Fibroblast of lung (primary cell): Measurements from ENCODE around the gene CNTN1. TPM values are rescaled to one million over a fixed set of nuclear protein-coding genes. Genes with fewer than 3 reads are reported as not detected.

Source experiments
- DNase-seq, 2 donors: peaks; one replicate each; pipeline versions ENCODE4 v3.0.0 to v3.0.0-alpha.2; 2010; ENCODE audit warnings: low read depth in 2 of 2
- H2AFZ ChIP-seq: 2 replicates; pipeline ENCODE4 v1.5.1; 2012; ENCODE audit warnings: low read length, control low read depth, inconsistent platforms
- H3K27ac ChIP-seq: 2 replicates; pipeline ENCODE4 v1.5.1; 2011; ENCODE audit warnings: low read length, control low read depth; ENCODE audit not compliant: insufficient read depth
- H3K27me3 ChIP-seq: 2 replicates; pipeline ENCODE4 v1.5.1; 2011; ENCODE audit warnings: mild to moderate bottlenecking, low read length; ENCODE audit not compliant: control insufficient read depth, insufficient read depth
- H3K36me3 ChIP-seq: 2 replicates; pipeline ENCODE4 v1.5.1; 2011; ENCODE audit warnings: low read length; ENCODE audit not compliant: control insufficient read depth, insufficient read depth
- H3K4me1 ChIP-seq: 2 replicates; pipeline ENCODE4 v1.5.1; 2011; ENCODE audit warnings: low read length; ENCODE audit not compliant: control insufficient read depth, insufficient read depth; ENCODE audit errors: extremely low read depth
- H3K4me2 ChIP-seq: 2 replicates; pipeline ENCODE4 v1.5.1; 2011; ENCODE audit warnings: low read length, control low read depth; ENCODE audit not compliant: insufficient read depth; ENCODE audit errors: extremely low read depth
- H3K4me3 ChIP-seq, 4 experiments: fragments of 200-600 bp in 1 of 4; sonication (generic) in 1 of 4; replicated peaks in 1 of 4; 2 replicates each; pipeline ENCODE4 v1.5.1; 2011 to 2016; ENCODE audit warnings: low read length in 4 of 4, low read depth in 3 of 4, mild to moderate bottlenecking in 3 of 4, control low read depth in 2 of 4, inconsistent platforms in 1 of 4, mixed read lengths in 1 of 4; ENCODE audit not compliant: insufficient read depth in 1 of 4; ENCODE audit errors: control extremely low read depth in 1 of 4
- H3K79me2 ChIP-seq: 2 replicates; pipeline ENCODE4 v1.5.1; 2012; ENCODE audit warnings: mild to moderate bottlenecking, low read length, inconsistent platforms; ENCODE audit not compliant: control insufficient read depth, insufficient read depth
- H3K9ac ChIP-seq: 2 replicates; pipeline ENCODE4 v1.5.1; 2011; ENCODE audit warnings: mild to moderate bottlenecking, low read length, control low read depth; ENCODE audit not compliant: insufficient read depth
- H3K9me3 ChIP-seq: 2 replicates; pipeline ENCODE4 v1.5.1; 2012; ENCODE audit warnings: low read depth, low read length; ENCODE audit not compliant: control insufficient read depth, insufficient read depth
- H4K20me1 ChIP-seq: 2 replicates; pipeline ENCODE4 v1.5.1; 2011; ENCODE audit warnings: low read length; ENCODE audit not compliant: control insufficient read depth, insufficient read depth; ENCODE audit errors: extremely low read depth
- CTCF ChIP-seq, 2 donors: IDR thresholded peaks in 1 of 2; conservative IDR thresholded peaks in 1 of 2; 1 replicate in 1 of 2; 2 replicates in 1 of 2; pipeline ENCODE4 v1.5.1; 2011 to 2012; ENCODE audit warnings: low read length in 2 of 2, control low read depth in 1 of 2, inconsistent platforms in 1 of 2, low read depth in 1 of 2, mild to moderate bottlenecking in 1 of 2
- EZH2 ChIP-seq: IDR thresholded peaks from 2 replicates; pipeline ENCODE4 v1.5.1; 2012; ENCODE audit warnings: low read length, control low read depth, mild to moderate bottlenecking; ENCODE audit errors: missing control alignments
- polyA plus RNA-seq, 2 donors: library from polyadenylated mRNA; depleted of rRNA in 1 of 2; stranded (reverse) in 1 of 2; unstranded in 1 of 2; fragments of >200 nt; gene quantifications; 2 replicates each; pipeline ENCODE4 v1.2.1, GENCODE V29; 2011 to 2012; ENCODE audit warnings: missing spikeins in 1 of 2
- total RNA-seq: library from RNA; depleted of rRNA; stranded (reverse); fragments of >200 nt; gene quantifications from 2 replicates; pipeline ENCODE4 v1.2.1, GENCODE V29; 2014

CNTN1 gene
- total and polyA plus RNA-seq, 2 donors (not counting 1 experiment from before 2014, with no cell fraction given): 0.22 to 0.83 TPM

- Histone ChIP-seq H3K27me3 (no peaks in the 10 kb centered on the region), H3K4me3 (no peak overlapping the region), H4K20me1 (no peaks in the 10 kb centered on the region), H3K4me1 (no peaks in the 10 kb centered on the region), H2AFZ (no peak overlapping the region), H3K9ac (no peak overlapping the region), H3K79me2 (no peaks in the 10 kb centered on the region), H3K36me3 (no peaks in the 10 kb centered on the region), H3K27ac (no peak overlapping the region), H3K4me2 (no peak overlapping the region), H3K9me3 (no peaks in the 10 kb centered on the region)
- TF ChIP-seq EZH2 (no peak), CTCF (conservative IDR thresholded peaks at IDR 0.05 in 1 of 2, IDR thresholded peaks at IDR 0.05 in 1 of 2; ENCODE audit: low read depth in 1 of 2, low read length in 2 of 2) (no peak)
- no peak for DNase-seq
Measured at GRCh38 chr12:40992158-40992557, 299.9 kb downstream of the CNTN1 start.

- no peak overlapping the region for H2AFZ ChIP-seq
- H3K9me3 ChIP-seq: no peaks in the 10 kb centered on the region
- H3K79me2 ChIP-seq: no peaks in the 10 kb centered on the region
- H3K4me1 ChIP-seq: no peaks in the 10 kb centered on the region
- H3K4me2 ChIP-seq: no peak overlapping the region
- H3K4me3 ChIP-seq: no peak overlapping the region
- DNase-seq: no peak
- no peaks in the 10 kb centered on the region for H4K20me1 ChIP-seq
- no peak overlapping the region for H3K9ac ChIP-seq
- no peaks in the 10 kb centered on the region for H3K36me3 ChIP-seq
- no peaks in the 10 kb centered on the region for H3K27me3 ChIP-seq
- no peak for TF ChIP-seq CTCF (conservative IDR thresholded peaks at IDR 0.05 in 1 of 2, IDR thresholded peaks at IDR 0.05 in 1 of 2; ENCODE audit: low read depth in 1 of 2, low read length in 2 of 2)
- no peak for TF ChIP-seq EZH2
- no peak overlapping the region for H3K27ac ChIP-seq
Measured at GRCh38 chr12:40992674-40993073, 300.4 kb downstream of the CNTN1 start.

GRCh38 chr12:40993158-40993557 lies 300.9 kb downstream of the CNTN1 start:
- DNase-seq: no peak
- H3K79me2 ChIP-seq: no peaks in the 10 kb centered on the region
- no peak overlapping the region for H3K4me3 ChIP-seq
- H3K4me2 ChIP-seq: no peak overlapping the region
- no peaks in the 10 kb centered on the region for H4K20me1 ChIP-seq
- H3K9me3 ChIP-seq: no peaks in the 10 kb centered on the region
- H3K36me3 ChIP-seq: no peaks in the 10 kb centered on the region
- H3K27ac ChIP-seq: no peak overlapping the region
- H3K9ac ChIP-seq: no peak overlapping the region
- H3K27me3 ChIP-seq: no peaks in the 10 kb centered on the region
- no peaks in the 10 kb centered on the region for H3K4me1 ChIP-seq
- TF ChIP-seq EZH2 (no peak), CTCF (conservative IDR thresholded peaks at IDR 0.05 in 1 of 2, IDR thresholded peaks at IDR 0.05 in 1 of 2; ENCODE audit: low read depth in 1 of 2, low read length in 2 of 2) (no peak)
- no peak overlapping the region for H2AFZ ChIP-seq
